HepG2 (cell line): Measurements from ENCODE around the gene TLN1. TPM values are rescaled to one million over a fixed set of nuclear protein-coding genes. Genes with fewer than 3 reads are reported as not detected.

Source experiments
- BRD4 ChIP-seq: sonication (generic); formaldehyde crosslinking; IDR thresholded peaks from 2 replicates; pipeline ENCODE4 v1.4.0; 2020; ENCODE audit warnings: missing genetic modification reagents
- EEA1 ChIP-seq: sonication (generic); formaldehyde crosslinking; IDR thresholded peaks from 2 replicates; pipeline ENCODE4 v1.5.1; 2020; ENCODE audit warnings: mild to moderate bottlenecking, missing genetic modification reagents, borderline replicate concordance
- FOSL1 ChIP-seq: sonication (generic); formaldehyde crosslinking; IDR thresholded peaks from 2 replicates; pipeline ENCODE4 v1.9.0; 2021; ENCODE audit warnings: missing genetic modification reagents, borderline replicate concordance
- FOXA3 ChIP-seq: IDR thresholded peaks from 2 replicates; pipeline ENCODE4 v1.6.1; 2016; ENCODE audit warnings: missing genetic modification reagents, missing compliant biosample characterization
- FOXJ3 ChIP-seq: sonication (generic); formaldehyde crosslinking; IDR thresholded peaks from 2 replicates; pipeline ENCODE4 v1.4.0; 2020; ENCODE audit warnings: missing genetic modification reagents, mild to moderate bottlenecking, borderline replicate concordance
- GFI1 ChIP-seq: sonication (generic); formaldehyde crosslinking; IDR thresholded peaks from 2 replicates; pipeline ENCODE4 v1.5.0; 2020; ENCODE audit warnings: missing genetic modification reagents, mild to moderate bottlenecking, borderline replicate concordance
- HNRNPK ChIP-seq: fragments of 200-400 bp; formaldehyde crosslinking; IDR thresholded peaks from 2 replicates; pipeline ENCODE4 v1.6.1; 2018; ENCODE audit warnings: low read length, low read depth, moderate library complexity, mild to moderate bottlenecking; ENCODE audit not compliant: poor library complexity, severe bottlenecking
- PAF1 ChIP-seq: IDR thresholded peaks from 2 replicates; pipeline ENCODE4 v1.6.1; 2016; ENCODE audit warnings: missing genetic modification reagents, missing compliant biosample characterization
- PRPF4 ChIP-seq: fragments of 200-400 bp; formaldehyde crosslinking; IDR thresholded peaks from 2 replicates; pipeline ENCODE4 v1.6.1; 2016; ENCODE audit warnings: low read length, low read depth; ENCODE audit not compliant: poor library complexity, severe bottlenecking
- SMARCC2 ChIP-seq: fragments of 450-650 bp; IDR thresholded peaks from 2 replicates; pipeline ENCODE4 v1.6.1; 2017; ENCODE audit warnings: antibody characterized with exemption, mild to moderate bottlenecking
- TGIF2 ChIP-seq: IDR thresholded peaks from 2 replicates; pipeline ENCODE4 v1.6.1; 2016; ENCODE audit warnings: control low read depth, missing compliant biosample characterization
- ZBTB21 ChIP-seq: sonication (generic); formaldehyde crosslinking; IDR thresholded peaks from 2 replicates; pipeline ENCODE4 v1.4.0; 2020; ENCODE audit warnings: missing genetic modification reagents
- ZMYM2 ChIP-seq: sonication (generic); formaldehyde crosslinking; IDR thresholded peaks from 2 replicates; pipeline ENCODE4 v1.8.0; 2022; ENCODE audit warnings: mild to moderate bottlenecking, missing genetic modification reagents
- polyA plus RNA-seq, 8 experiments: library from polyadenylated mRNA; depleted of rRNA in 3 of 8; stranded (reverse) in 7 of 8; unstranded in 1 of 8; fragments of >200 nt; fragmentation: Illumina TruSeq in 4 of 8; extraction: Trizol in 4 of 8; gene quantifications; 2 replicates each; pipeline versions ENCODE4 v1.2.1 to v1.2.3, GENCODE V29; 2011 to 2016; ENCODE audit warnings: low read depth in 4 of 8, missing spikeins in 1 of 8, mixed read lengths in 1 of 8; ENCODE audit not compliant: insufficient read depth in 1 of 8
- total RNA-seq, 5 experiments: library from RNA; depleted of rRNA; stranded (reverse); fragments of >200 nt; fragmentation: Illumina TruSeq; extraction: Trizol; gene quantifications; 2 replicates each; pipeline ENCODE4 v1.2.3, GENCODE V29; 2016; ENCODE audit warnings: low read depth in 1 of 5
- TF ChIP-seq, protein P1 (sequence below): sonication (generic); formaldehyde crosslinking; conservative IDR thresholded peaks from 2 replicates; pipeline ENCODE4 v1.8.0; 2022; ENCODE audit warnings: missing genetic modification reagents
- TF ChIP-seq, protein P2 (sequence below): sonication (generic); formaldehyde crosslinking; conservative IDR thresholded peaks from 2 replicates; pipeline ENCODE4 v1.4.0; 2020; ENCODE audit warnings: missing genetic modification reagents
- TF ChIP-seq, protein P3 (sequence below): sonication (generic); formaldehyde crosslinking; IDR thresholded peaks from 2 replicates; pipeline ENCODE4 v1.5.1; 2020; ENCODE audit warnings: mild to moderate bottlenecking, missing genetic modification reagents, borderline replicate concordance
- TF ChIP-seq, protein P4 (sequence below): sonication (generic); formaldehyde crosslinking; IDR thresholded peaks from 2 replicates; pipeline ENCODE4 v1.4.0; 2020; ENCODE audit warnings: missing genetic modification reagents, borderline replicate concordance

The TLN1 gene
- total and polyA plus RNA-seq, 2 of the 13 experiments (the other 11 are each of a cell fraction or from before 2014, with no cell fraction given) = 35.2 to 51.8 TPM

DNA sequence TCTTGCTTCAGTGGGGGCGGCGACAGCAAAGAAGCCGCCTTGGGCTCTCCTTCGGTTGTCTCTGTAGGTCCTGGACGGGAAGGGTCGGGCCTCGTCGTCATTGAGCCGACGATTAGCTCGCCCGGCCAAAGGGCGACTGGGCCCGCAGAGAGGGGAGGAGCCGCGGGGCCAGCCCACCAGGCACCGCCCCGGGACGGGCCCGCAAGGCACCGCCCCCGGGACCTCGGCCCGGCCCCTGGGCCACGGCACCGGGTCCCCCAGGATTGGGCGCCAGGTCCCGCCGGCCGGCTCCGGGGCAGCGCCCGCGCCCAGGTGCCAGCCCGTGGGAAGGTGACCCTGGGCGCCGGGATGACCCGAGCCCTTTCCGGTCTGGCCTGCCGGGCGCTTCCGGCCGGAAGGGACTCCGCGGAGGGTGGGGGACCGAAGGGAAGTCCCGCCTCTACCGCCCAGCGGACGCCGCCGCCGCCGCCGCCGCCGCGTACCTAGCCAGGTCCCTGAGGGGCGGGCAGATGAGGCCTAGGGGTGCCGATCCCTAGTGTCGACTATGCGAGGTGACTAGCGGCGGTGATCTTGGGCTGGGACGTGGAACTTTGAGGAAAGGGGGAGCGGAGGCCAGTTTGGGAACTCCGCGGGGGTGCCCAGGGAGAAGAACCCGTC, 17.0 kb upstream of the TLN1 start, which contains the start of the genes GBA2 and RGP1 (continued):
- TF ChIP-seq, protein P1, sequence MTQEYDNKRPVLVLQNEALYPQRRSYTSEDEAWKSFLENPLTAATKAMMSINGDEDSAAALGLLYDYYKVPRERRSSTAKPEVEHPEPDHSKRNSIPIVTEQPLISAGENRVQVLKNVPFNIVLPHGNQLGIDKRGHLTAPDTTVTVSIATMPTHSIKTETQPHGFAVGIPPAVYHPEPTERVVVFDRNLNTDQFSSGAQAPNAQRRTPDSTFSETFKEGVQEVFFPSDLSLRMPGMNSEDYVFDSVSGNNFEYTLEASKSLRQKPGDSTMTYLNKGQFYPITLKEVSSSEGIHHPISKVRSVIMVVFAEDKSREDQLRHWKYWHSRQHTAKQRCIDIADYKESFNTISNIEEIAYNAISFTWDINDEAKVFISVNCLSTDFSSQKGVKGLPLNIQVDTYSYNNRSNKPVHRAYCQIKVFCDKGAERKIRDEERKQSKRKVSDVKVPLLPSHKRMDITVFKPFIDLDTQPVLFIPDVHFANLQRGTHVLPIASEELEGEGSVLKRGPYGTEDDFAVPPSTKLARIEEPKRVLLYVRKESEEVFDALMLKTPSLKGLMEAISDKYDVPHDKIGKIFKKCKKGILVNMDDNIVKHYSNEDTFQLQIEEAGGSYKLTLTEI (CRISPR knock-in tag) = no peak
- TF ChIP-seq PRPF4 = no peak
- no peak for TF ChIP-seq FOXA3 (CRISPR knock-in tag)
- no peak; the same call in 1 of the 2 replicates for TF ChIP-seq GFI1
- TF ChIP-seq, protein P2, sequence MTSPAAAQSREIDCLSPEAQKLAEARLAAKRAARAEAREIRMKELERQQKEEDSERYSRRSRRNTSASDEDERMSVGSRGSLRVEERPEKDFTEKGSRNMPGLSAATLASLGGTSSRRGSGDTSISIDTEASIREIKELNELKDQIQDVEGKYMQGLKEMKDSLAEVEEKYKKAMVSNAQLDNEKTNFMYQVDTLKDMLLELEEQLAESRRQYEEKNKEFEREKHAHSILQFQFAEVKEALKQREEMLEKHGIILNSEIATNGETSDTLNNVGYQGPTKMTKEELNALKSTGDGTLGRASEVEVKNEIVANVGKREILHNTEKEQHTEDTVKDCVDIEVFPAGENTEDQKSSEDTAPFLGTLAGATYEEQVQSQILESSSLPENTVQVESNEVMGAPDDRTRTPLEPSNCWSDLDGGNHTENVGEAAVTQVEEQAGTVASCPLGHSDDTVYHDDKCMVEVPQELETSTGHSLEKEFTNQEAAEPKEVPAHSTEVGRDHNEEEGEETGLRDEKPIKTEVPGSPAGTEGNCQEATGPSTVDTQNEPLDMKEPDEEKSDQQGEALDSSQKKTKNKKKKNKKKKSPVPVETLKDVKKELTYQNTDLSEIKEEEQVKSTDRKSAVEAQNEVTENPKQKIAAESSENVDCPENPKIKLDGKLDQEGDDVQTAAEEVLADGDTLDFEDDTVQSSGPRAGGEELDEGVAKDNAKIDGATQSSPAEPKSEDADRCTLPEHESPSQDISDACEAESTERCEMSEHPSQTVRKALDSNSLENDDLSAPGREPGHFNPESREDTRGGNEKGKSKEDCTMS (CRISPR knock-in tag) = no peak
- no peak for TF ChIP-seq EEA1
- no peak for TF ChIP-seq FOSL1
- TF ChIP-seq, protein P3, sequence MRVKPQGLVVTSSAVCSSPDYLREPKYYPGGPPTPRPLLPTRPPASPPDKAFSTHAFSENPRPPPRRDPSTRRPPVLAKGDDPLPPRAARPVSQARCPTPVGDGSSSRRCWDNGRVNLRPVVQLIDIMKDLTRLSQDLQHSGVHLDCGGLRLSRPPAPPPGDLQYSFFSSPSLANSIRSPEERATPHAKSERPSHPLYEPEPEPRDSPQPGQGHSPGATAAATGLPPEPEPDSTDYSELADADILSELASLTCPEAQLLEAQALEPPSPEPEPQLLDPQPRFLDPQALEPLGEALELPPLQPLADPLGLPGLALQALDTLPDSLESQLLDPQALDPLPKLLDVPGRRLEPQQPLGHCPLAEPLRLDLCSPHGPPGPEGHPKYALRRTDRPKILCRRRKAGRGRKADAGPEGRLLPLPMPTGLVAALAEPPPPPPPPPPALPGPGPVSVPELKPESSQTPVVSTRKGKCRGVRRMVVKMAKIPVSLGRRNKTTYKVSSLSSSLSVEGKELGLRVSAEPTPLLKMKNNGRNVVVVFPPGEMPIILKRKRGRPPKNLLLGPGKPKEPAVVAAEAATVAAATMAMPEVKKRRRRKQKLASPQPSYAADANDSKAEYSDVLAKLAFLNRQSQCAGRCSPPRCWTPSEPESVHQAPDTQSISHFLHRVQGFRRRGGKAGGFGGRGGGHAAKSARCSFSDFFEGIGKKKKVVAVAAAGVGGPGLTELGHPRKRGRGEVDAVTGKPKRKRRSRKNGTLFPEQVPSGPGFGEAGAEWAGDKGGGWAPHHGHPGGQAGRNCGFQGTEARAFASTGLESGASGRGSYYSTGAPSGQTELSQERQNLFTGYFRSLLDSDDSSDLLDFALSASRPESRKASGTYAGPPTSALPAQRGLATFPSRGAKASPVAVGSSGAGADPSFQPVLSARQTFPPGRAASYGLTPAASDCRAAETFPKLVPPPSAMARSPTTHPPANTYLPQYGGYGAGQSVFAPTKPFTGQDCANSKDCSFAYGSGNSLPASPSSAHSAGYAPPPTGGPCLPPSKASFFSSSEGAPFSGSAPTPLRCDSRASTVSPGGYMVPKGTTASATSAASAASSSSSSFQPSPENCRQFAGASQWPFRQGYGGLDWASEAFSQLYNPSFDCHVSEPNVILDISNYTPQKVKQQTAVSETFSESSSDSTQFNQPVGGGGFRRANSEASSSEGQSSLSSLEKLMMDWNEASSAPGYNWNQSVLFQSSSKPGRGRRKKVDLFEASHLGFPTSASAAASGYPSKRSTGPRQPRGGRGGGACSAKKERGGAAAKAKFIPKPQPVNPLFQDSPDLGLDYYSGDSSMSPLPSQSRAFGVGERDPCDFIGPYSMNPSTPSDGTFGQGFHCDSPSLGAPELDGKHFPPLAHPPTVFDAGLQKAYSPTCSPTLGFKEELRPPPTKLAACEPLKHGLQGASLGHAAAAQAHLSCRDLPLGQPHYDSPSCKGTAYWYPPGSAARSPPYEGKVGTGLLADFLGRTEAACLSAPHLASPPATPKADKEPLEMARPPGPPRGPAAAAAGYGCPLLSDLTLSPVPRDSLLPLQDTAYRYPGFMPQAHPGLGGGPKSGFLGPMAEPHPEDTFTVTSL (CRISPR knock-in tag) = no peak
- no peak for TF ChIP-seq FOXJ3 (CRISPR knock-in tag)
- TF ChIP-seq HNRNPK = peak; percentile 44
- TF ChIP-seq, protein P4, sequence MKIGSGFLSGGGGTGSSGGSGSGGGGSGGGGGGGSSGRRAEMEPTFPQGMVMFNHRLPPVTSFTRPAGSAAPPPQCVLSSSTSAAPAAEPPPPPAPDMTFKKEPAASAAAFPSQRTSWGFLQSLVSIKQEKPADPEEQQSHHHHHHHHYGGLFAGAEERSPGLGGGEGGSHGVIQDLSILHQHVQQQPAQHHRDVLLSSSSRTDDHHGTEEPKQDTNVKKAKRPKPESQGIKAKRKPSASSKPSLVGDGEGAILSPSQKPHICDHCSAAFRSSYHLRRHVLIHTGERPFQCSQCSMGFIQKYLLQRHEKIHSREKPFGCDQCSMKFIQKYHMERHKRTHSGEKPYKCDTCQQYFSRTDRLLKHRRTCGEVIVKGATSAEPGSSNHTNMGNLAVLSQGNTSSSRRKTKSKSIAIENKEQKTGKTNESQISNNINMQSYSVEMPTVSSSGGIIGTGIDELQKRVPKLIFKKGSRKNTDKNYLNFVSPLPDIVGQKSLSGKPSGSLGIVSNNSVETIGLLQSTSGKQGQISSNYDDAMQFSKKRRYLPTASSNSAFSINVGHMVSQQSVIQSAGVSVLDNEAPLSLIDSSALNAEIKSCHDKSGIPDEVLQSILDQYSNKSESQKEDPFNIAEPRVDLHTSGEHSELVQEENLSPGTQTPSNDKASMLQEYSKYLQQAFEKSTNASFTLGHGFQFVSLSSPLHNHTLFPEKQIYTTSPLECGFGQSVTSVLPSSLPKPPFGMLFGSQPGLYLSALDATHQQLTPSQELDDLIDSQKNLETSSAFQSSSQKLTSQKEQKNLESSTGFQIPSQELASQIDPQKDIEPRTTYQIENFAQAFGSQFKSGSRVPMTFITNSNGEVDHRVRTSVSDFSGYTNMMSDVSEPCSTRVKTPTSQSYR = no peak
- no peak for TF ChIP-seq PAF1 (CRISPR knock-in tag)
- TF ChIP-seq ZBTB21 (CRISPR knock-in tag) = no peak
- peak; percentile 31 for TF ChIP-seq BRD4
- TF ChIP-seq TGIF2 = no peak
- no peak for TF ChIP-seq ZMYM2 (CRISPR knock-in tag)
- no peak for TF ChIP-seq SMARCC2
